WTC11 (cell line): ENCODE data around the gene DHRS7B. TPM values are rescaled to one million over a fixed set of nuclear protein-coding genes. Genes with fewer than 3 reads are reported as not detected.

Experiments used
- ATAC-seq: fragments of 200-7000 bp; cut with Tn5 transposase; 2 replicates; pipeline ENCODE4 v1.10.0; 2021; ENCODE audit warnings: mild to moderate bottlenecking, moderate library complexity
- CTCF ChIA-PET: fragments of 300-600 bp; sonication (Branson Sonifier 250); formaldehyde crosslinking; loops from one replicate; lab custom pipeline; 2021; ENCODE audit warnings: antibody characterized with exemption; lab: Charles Lee
- POLR2A ChIA-PET: fragments of 350-600 bp; sonication (Branson Sonifier 250); formaldehyde crosslinking; loops from one replicate; lab custom pipeline; 2021; ENCODE audit warnings: antibody characterized with exemption; lab: Charles Lee
- DNase-seq: peaks from one replicate; pipeline ENCODE4 v3.0.0; 2021; ENCODE audit warnings: low spot score
- H3K27ac Mint-ChIP-seq: 2 replicates; pipeline ENCODE4 v1.8.0; 2021; ENCODE audit warnings: mixed read lengths
- H3K27me3 Mint-ChIP-seq: 2 replicates; pipeline ENCODE4 v1.8.0; 2021; ENCODE audit warnings: low read depth, mild to moderate bottlenecking, moderate library complexity, mixed read lengths
- H3K36me3 Mint-ChIP-seq: 2 replicates; pipeline ENCODE4 v1.8.0; 2021; ENCODE audit warnings: mixed read lengths
- H3K4me1 Mint-ChIP-seq: 2 replicates; pipeline ENCODE4 v1.8.0; 2022; ENCODE audit warnings: mixed read lengths
- H3K4me3 Mint-ChIP-seq: 2 replicates; pipeline ENCODE4 v1.8.0; 2021; ENCODE audit warnings: mild to moderate bottlenecking, moderate library complexity, mixed read lengths
- H3K9me3 Mint-ChIP-seq: 2 replicates; pipeline ENCODE4 v1.8.0; 2021; ENCODE audit warnings: mixed read lengths
- CBFB ChIP-seq: sonication (generic); formaldehyde crosslinking; IDR thresholded peaks from 2 replicates; pipeline ENCODE4 v1.8.1; 2022; ENCODE audit warnings: mild to moderate bottlenecking, low read depth, missing genetic modification reagents
- FOXP1 ChIP-seq: sonication (generic); formaldehyde crosslinking; IDR thresholded peaks from 2 replicates; pipeline ENCODE4 v1.8.0; 2022; ENCODE audit warnings: missing genetic modification reagents, mild to moderate bottlenecking, moderate library complexity, borderline replicate concordance
- MXD4 ChIP-seq: fragments of 250-450 bp; sonication (Bioruptor Pico); IDR thresholded peaks from 2 replicates; pipeline ENCODE4 v1.8.0; 2021; ENCODE audit warnings: mild to moderate bottlenecking, moderate library complexity, borderline replicate concordance
- MYBL2 ChIP-seq: sonication (generic); formaldehyde crosslinking; IDR thresholded peaks from 2 replicates; pipeline ENCODE4 v1.8.1; 2023; ENCODE audit warnings: mild to moderate bottlenecking, moderate library complexity, missing genetic modification reagents
- NFE2L1 ChIP-seq: sonication (generic); formaldehyde crosslinking; IDR thresholded peaks from 2 replicates; pipeline ENCODE4 v1.8.1; 2023; ENCODE audit warnings: missing genetic modification reagents
- OVOL2 ChIP-seq: fragments of 250-450 bp; sonication (Bioruptor Pico); IDR thresholded peaks from 2 replicates; pipeline ENCODE4 v1.9.0; 2021; ENCODE audit warnings: mild to moderate bottlenecking, borderline replicate concordance
- PRRX2 ChIP-seq: fragments of 250-450 bp; sonication (Bioruptor Pico); IDR thresholded peaks from 2 replicates; pipeline ENCODE4 v1.8.0; 2021; ENCODE audit warnings: mild to moderate bottlenecking
- SOX15 ChIP-seq: fragments of 250-450 bp; sonication (Bioruptor Pico); IDR thresholded peaks from 2 replicates; pipeline ENCODE4 v1.9.0; 2021; ENCODE audit warnings: mild to moderate bottlenecking
- TEAD4 ChIP-seq: sonication (generic); formaldehyde crosslinking; IDR thresholded peaks from 2 replicates; pipeline ENCODE4 v1.8.0; 2022; ENCODE audit warnings: mild to moderate bottlenecking, missing genetic modification reagents
- TP53 ChIP-seq: sonication (generic); formaldehyde crosslinking; IDR thresholded peaks from 2 replicates; pipeline ENCODE4 v1.8.1; 2023; ENCODE audit warnings: mild to moderate bottlenecking, missing genetic modification reagents
- ZNF121 ChIP-seq: sonication (generic); formaldehyde crosslinking; IDR thresholded peaks from 2 replicates; pipeline ENCODE4 v1.8.0; 2023; ENCODE audit warnings: missing genetic modification reagents
- ZNF263 ChIP-seq: sonication (generic); formaldehyde crosslinking; IDR thresholded peaks from 2 replicates; pipeline ENCODE4 v1.8.1; 2022; ENCODE audit warnings: low read depth, mild to moderate bottlenecking, moderate library complexity, missing genetic modification reagents
- ZNF396 ChIP-seq: fragments of 250-450 bp; sonication (Bioruptor Pico); IDR thresholded peaks from 2 replicates; pipeline ENCODE4 v1.8.0; 2021; ENCODE audit warnings: mild to moderate bottlenecking, moderate library complexity, borderline replicate concordance
- ZNF423 ChIP-seq: fragments of 250-450 bp; sonication (Bioruptor Pico); IDR thresholded peaks from 2 replicates; pipeline ENCODE4 v2.1.2; 2022; ENCODE audit warnings: mild to moderate bottlenecking, moderate library complexity
- ZNF671 ChIP-seq: fragments of 250-450 bp; sonication (Bioruptor Pico); IDR thresholded peaks from 2 replicates; pipeline ENCODE4 v1.8.0; 2021; ENCODE audit warnings: mild to moderate bottlenecking
- total RNA-seq: library from RNA; stranded (reverse); gene quantifications from 3 replicates; pipeline ENCODE4 v1.2.3, GENCODE V29; 2021
- TF ChIP-seq, protein P1 (sequence below): sonication (generic); formaldehyde crosslinking; IDR thresholded peaks from 2 replicates; pipeline ENCODE4 v1.8.1; 2022; ENCODE audit warnings: low read depth, mild to moderate bottlenecking, moderate library complexity, missing genetic modification reagents, borderline replicate concordance
- TF ChIP-seq, protein P2 (sequence below): sonication (generic); formaldehyde crosslinking; IDR thresholded peaks from 2 replicates; pipeline ENCODE4 v1.8.1; 2022; ENCODE audit warnings: mild to moderate bottlenecking, missing genetic modification reagents, moderate library complexity, borderline replicate concordance
- TF ChIP-seq, protein P3 (sequence below): fragments of 250-450 bp; sonication (Bioruptor Pico); IDR thresholded peaks from 2 replicates; pipeline ENCODE4 v1.9.0; 2021; ENCODE audit warnings: moderate library complexity, mild to moderate bottlenecking, inconsistent platforms, borderline replicate concordance
- TF ChIP-seq, protein P4 (sequence below): sonication (generic); formaldehyde crosslinking; IDR thresholded peaks from 2 replicates; pipeline ENCODE4 v1.8.0; 2022; ENCODE audit warnings: mild to moderate bottlenecking, missing genetic modification reagents
- TF ChIP-seq, protein P5 (sequence below): fragments of 250-450 bp; sonication (Bioruptor Pico); IDR thresholded peaks from 2 replicates; pipeline ENCODE4 v1.9.0; 2021; ENCODE audit warnings: mild to moderate bottlenecking
- TF ChIP-seq, protein P6 (sequence below): fragments of 250-450 bp; sonication (Bioruptor Pico); IDR thresholded peaks from 2 replicates; pipeline ENCODE4 v2.1.2; 2022; ENCODE audit warnings: mild to moderate bottlenecking, moderate library complexity
- TF ChIP-seq, protein P7 (sequence below): sonication (generic); formaldehyde crosslinking; IDR thresholded peaks from 2 replicates; pipeline ENCODE4 v1.8.0; 2022; ENCODE audit warnings: mild to moderate bottlenecking, missing genetic modification reagents

The DHRS7B gene
- total RNA-seq, 1 experiment from 2014 or later: 15.6 TPM

DNA sequence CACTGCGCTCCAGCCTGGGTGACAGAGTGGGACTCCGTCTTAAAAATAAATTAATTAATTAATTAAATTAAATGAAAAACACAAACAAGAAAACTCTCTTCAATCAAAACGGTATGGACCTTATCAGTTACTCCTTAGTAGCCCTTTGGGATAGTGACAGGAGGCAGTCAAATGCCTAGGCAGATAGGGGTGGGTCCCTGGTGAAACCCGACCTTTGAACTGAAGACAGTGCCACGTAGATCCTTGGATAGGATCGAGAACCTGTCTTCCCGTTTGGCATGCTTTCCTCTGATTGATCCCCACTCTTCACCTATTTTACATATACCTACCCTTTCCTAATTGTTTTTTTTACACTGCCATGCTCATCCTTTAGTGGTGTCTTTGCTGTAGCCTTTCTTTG, 22.2 kb upstream of the DHRS7B start:
- no peak overlapping the region for H3K4me3 Mint-ChIP-seq
- H3K4me1 Mint-ChIP-seq: peaks cover 47% of the 10 kb centered on the region
- H3K27ac Mint-ChIP-seq: no peak overlapping the region
- no peaks in the 10 kb centered on the region for H3K27me3 Mint-ChIP-seq
- H3K9me3 Mint-ChIP-seq: peaks cover 8% of the 10 kb centered on the region
- no peaks in the 10 kb centered on the region; the same call in 1 of the 2 replicates for H3K36me3 Mint-ChIP-seq
- ChIA-PET CTCF (interaction anchor here (1.0 to 1.5 kb wide), 3 partner anchors 15 to 135 kb away, joined by 3 to 5 read pairs (median 3); no protein-coding TSS in a partner anchor), POLR2A (no interaction called here)
- DNase-seq: no peak
- no peak for TF ChIP-seq ZNF671 (CRISPR knock-in tag)
- TF ChIP-seq, protein P1, sequence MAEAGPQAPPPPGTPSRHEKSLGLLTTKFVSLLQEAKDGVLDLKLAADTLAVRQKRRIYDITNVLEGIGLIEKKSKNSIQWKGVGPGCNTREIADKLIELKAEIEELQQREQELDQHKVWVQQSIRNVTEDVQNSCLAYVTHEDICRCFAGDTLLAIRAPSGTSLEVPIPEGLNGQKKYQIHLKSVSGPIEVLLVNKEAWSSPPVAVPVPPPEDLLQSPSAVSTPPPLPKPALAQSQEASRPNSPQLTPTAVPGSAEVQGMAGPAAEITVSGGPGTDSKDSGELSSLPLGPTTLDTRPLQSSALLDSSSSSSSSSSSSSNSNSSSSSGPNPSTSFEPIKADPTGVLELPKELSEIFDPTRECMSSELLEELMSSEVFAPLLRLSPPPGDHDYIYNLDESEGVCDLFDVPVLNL (CRISPR knock-in tag): no peak
- no peak for TF ChIP-seq MYBL2 (CRISPR knock-in tag)
- TF ChIP-seq SOX15 (CRISPR knock-in tag): no peak
- no peak for TF ChIP-seq ZNF423 (CRISPR knock-in tag)
- no peak for TF ChIP-seq CBFB (CRISPR knock-in tag)
- no peak for TF ChIP-seq ZNF396 (CRISPR knock-in tag)
- ATAC-seq: no peak

DNA sequence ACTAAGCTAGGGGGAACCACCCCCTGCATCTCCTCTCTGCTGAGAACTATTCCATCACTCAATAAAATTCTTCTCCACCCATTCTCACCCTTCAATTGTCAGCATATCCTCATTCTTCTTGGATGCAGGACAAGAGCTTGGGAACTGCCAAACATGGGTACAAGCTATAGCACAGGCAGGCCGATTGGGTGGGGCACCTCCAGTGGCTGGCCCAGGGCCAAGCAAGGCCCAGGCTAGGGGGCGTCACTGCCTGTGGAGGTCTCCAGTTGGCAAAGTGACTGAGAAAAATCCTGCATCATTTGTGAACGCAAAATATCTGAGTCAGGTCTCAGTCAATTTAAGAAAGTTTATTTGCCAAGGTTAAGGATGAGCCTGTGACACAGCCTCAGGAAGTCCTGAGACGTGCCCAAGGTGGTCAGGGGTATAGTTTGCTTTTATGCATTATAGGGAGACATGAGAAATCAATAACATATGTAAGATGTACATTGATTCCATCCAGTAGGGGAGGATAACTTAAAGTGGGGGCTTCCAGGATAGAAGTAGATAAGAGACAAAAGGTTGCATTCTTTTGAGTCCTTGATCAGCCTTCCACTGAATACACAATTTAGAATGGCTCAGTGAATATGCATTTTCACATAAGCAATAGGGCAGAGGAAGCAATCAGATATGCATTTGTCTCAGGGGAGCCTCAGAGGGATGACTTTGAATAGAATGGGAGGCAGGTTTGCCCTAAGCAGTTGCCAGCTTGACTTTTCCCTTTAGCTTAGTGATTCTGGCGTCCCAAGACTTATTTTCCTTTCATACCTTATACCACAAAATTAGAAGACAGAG, 21.5 kb upstream of the DHRS7B start:
- ATAC-seq (peak; percentile 40), DNase-seq (no peak)
- ChIA-PET CTCF (interaction anchor here (0.8 to 1.5 kb wide), 5 partner anchors 14 to 408 kb away, joined by 3 to 7 read pairs (median 3); no protein-coding TSS in a partner anchor), POLR2A (no interaction called here)
- peaks cover 53% of the 10 kb centered on the region for H3K4me1 Mint-ChIP-seq
- H3K27ac Mint-ChIP-seq: peak overlapping the region; percentile 40; the same call in 1 of the 2 replicates
- H3K4me3 Mint-ChIP-seq: no peak overlapping the region
- TF ChIP-seq OVOL2 (CRISPR knock-in tag): no peak
- TF ChIP-seq, protein P2, sequence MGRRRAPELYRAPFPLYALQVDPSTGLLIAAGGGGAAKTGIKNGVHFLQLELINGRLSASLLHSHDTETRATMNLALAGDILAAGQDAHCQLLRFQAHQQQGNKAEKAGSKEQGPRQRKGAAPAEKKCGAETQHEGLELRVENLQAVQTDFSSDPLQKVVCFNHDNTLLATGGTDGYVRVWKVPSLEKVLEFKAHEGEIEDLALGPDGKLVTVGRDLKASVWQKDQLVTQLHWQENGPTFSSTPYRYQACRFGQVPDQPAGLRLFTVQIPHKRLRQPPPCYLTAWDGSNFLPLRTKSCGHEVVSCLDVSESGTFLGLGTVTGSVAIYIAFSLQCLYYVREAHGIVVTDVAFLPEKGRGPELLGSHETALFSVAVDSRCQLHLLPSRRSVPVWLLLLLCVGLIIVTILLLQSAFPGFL (CRISPR knock-in tag): no peak
- TF ChIP-seq, protein P3, sequence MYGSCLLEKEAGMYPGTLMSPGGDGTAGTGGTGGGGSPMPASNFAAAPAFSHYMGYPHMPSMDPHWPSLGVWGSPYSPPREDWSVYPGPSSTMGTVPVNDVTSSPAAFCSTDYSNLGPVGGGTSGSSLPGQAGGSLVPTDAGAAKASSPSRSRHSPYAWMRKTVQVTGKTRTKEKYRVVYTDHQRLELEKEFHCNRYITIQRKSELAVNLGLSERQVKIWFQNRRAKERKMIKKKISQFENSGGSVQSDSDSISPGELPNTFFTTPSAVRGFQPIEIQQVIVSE: no peak
- no peak for TF ChIP-seq ZNF121
- TF ChIP-seq PRRX2 (CRISPR knock-in tag): no peak
- no peak for TF ChIP-seq TEAD4 (CRISPR knock-in tag)
- TF ChIP-seq MXD4: no peak
- TF ChIP-seq, protein P4, sequence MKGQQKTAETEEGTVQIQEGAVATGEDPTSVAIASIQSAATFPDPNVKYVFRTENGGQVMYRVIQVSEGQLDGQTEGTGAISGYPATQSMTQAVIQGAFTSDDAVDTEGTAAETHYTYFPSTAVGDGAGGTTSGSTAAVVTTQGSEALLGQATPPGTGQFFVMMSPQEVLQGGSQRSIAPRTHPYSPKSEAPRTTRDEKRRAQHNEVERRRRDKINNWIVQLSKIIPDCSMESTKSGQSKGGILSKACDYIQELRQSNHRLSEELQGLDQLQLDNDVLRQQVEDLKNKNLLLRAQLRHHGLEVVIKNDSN: no peak
- TF ChIP-seq ZNF263 (CRISPR knock-in tag): no peak
- no peak for TF ChIP-seq TP53 (CRISPR knock-in tag)
- TF ChIP-seq, protein P5, sequence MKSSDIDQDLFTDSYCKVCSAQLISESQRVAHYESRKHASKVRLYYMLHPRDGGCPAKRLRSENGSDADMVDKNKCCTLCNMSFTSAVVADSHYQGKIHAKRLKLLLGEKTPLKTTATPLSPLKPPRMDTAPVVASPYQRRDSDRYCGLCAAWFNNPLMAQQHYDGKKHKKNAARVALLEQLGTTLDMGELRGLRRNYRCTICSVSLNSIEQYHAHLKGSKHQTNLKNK (CRISPR knock-in tag): no peak
- TF ChIP-seq, protein P6, sequence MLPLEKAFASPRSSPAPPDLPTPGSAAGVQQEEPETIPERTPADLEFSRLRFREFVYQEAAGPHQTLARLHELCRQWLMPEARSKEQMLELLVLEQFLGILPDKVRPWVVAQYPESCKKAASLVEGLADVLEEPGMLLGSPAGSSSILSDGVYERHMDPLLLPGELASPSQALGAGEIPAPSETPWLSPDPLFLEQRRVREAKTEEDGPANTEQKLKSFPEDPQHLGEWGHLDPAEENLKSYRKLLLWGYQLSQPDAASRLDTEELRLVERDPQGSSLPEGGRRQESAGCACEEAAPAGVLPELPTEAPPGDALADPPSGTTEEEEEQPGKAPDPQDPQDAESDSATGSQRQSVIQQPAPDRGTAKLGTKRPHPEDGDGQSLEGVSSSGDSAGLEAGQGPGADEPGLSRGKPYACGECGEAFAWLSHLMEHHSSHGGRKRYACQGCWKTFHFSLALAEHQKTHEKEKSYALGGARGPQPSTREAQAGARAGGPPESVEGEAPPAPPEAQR (CRISPR knock-in tag): no peak
- TF ChIP-seq FOXP1 (CRISPR knock-in tag): no peak
- TF ChIP-seq, protein P7, sequence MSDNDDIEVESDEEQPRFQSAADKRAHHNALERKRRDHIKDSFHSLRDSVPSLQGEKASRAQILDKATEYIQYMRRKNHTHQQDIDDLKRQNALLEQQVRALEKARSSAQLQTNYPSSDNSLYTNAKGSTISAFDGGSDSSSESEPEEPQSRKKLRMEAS: no peak
- TF ChIP-seq NFE2L1 (CRISPR knock-in tag): no peak
- H3K9me3 Mint-ChIP-seq: peaks cover 8% of the 10 kb centered on the region
- H3K27me3 Mint-ChIP-seq: no peaks in the 10 kb centered on the region
- no peaks in the 10 kb centered on the region; the same call in 1 of the 2 replicates for H3K36me3 Mint-ChIP-seq
